ENCODE data around the gene BRIP1. TPM values are rescaled to one million over a fixed set of nuclear protein-coding genes. Genes with fewer than 3 reads are reported as not detected.
"Not testable (repeated sequence)": the region's sequence is repeated elsewhere in the genome, so short reads cannot be mapped to it uniquely, and the experiment has no call there.

The BRIP1 gene
- total RNA-seq, 4 donors from 2014 or later = 0.13 to 0.79 (median 0.38) TPM

- no peak for ATAC-seq (ENCODE audit: low FRiP score)
- no peak for TF ChIP-seq CTCF (IDR thresholded peaks at IDR 0.05)
- no peak for DNase-seq (ENCODE audit: low spot score)
Measured at GRCh38 chr17:61782683-61783082, 80.6 kb downstream of the BRIP1 start.

DNA sequence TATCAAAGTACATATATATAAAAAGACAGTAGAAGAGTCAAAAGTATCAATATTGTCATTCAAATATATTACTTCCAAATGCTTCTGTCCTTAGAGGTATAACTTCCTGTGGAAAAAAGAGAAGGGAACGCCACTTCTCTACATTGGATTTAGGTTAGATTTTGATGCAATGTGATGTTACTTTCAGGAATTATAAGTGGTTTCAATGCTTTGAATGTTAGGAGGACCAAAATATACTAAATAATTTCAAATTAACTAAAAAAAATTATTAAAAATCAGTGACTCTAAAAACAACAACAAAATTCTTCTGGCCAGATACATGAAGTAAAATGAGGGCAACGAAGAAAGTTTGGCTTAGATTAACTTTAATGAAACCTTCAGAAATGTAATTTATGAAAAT is 88.0 kb downstream of the BRIP1 start:
- TF ChIP-seq CTCF (IDR thresholded peaks at IDR 0.05) = no peak
- DNase-seq (ENCODE audit: low spot score) (no peak), ATAC-seq (ENCODE audit: low FRiP score) (no peak)

GRCh38 chr17:61774724-61775123 is 88.6 kb downstream of the BRIP1 start:
- DNase-seq (ENCODE audit: low spot score) (no peak), ATAC-seq (ENCODE audit: low FRiP score) (no peak)
- TF ChIP-seq CTCF (IDR thresholded peaks at IDR 0.05) = no peak

DNA sequence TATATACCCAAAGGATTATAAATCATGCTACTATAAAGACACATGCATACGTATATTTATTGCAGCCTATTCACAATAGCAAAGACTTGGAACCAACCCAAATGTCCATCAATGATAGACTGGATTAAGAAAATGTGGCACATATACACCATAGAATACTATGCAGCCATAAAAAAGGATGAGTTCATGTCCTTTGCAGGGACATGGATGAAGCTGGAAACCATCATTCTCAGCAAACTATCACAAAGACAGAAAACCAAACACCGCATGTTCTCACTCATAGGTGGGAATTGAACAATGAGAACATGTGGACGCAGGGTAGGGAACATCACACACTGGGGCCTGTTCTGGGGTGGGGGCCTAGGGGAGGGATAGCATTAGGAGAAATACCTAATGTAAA is 89.2 kb downstream of the BRIP1 start:
- not testable (repeated sequence) for ATAC-seq (ENCODE audit: low FRiP score); DNase-seq (ENCODE audit: low spot score)

- no peak for TF ChIP-seq CTCF (IDR thresholded peaks at IDR 0.05)
- no peak for DNase-seq (ENCODE audit: low spot score)
- no peak for ATAC-seq (ENCODE audit: low FRiP score)
Measured at GRCh38 chr17:61770752-61771533, 92.4 kb downstream of the BRIP1 start.

- ATAC-seq (ENCODE audit: low FRiP score) (no peak), DNase-seq (ENCODE audit: low spot score) (no peak)
- TF ChIP-seq CTCF (IDR thresholded peaks at IDR 0.05) = no peak
Measured at GRCh38 chr17:61770043-61770442, 93.3 kb downstream of the BRIP1 start.

DNA sequence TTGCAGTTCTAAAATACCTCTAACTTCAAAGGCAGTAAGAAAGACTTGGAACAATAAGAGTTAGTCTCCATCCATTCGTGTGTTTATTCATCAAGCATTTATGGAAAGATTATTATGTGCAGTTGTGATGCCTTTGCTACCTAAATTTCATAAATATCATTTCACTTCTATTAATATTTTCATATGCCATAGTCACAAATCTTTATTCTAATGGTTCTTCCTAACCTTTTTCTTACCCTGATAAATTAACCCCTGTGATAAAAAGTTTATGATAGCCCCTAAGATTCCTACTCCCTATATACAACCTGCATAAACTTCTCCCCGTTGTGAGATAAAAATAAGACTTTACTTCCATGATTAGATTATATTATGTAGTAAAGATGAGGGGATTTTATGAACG is 94.9 kb downstream of the BRIP1 start:
- ATAC-seq (ENCODE audit: low FRiP score) = no peak
- DNase-seq (ENCODE audit: low spot score) = no peak
- no peak for TF ChIP-seq CTCF (IDR thresholded peaks at IDR 0.05)

All from omental fat pad (tissue), 4 donors.